Kasumi-1 (cell line): ENCODE results near the gene THUMPD3.

Experiments
- DNase-seq, 2 experiments: peaks; one replicate each; lab custom pipeline; 2025; lab: John Stamatoyannopoulos, UW

The THUMPD3 gene

GRCh38 chr3:9361691-9362388, 1.0 kb upstream of the THUMPD3 start:
- no peak for DNase-seq

DNA sequence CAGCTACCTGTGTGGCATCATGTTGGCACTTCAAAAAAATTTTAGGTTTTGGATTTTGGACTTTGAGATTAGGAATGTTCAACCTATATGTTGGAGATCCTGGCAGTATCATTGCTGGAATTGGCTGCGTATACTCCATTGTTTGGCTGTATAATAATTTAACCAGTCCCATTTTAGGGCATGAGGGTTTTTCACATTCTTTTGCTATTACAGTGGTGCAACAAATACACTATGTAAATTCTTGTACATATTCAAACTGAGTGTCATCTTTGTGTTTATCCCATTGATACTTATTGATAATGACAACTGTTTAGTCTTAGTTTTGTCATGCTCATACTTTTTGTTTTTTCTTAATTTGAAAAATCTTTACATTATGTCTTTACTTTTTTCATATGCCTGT, 6.7 kb downstream of the THUMPD3 start:
- no peak for DNase-seq

GRCh38 chr3:9373465-9373864, 10.6 kb downstream of the THUMPD3 start:
- DNase-seq, result peak; percentile 68 to 75

DNA sequence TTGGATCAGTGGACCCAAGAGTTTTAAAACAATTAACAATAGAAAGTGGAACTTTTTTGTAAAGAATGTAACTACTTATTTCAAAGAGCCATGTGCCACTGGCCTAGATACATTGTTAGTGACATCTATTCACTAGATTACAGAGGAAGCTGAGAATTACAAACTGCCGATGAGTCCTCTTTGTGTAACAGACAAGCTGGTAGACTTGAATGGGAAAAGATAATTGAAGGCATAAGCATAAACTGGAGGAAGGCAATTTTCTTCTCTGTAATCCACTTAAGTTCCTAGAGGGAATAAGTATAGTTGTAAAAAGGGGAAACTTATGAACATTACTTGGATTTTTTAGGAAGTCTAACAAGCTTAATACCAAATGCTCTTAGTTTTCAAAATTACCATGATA, 15.1 kb downstream of the THUMPD3 start:
- no peak for DNase-seq

DNA sequence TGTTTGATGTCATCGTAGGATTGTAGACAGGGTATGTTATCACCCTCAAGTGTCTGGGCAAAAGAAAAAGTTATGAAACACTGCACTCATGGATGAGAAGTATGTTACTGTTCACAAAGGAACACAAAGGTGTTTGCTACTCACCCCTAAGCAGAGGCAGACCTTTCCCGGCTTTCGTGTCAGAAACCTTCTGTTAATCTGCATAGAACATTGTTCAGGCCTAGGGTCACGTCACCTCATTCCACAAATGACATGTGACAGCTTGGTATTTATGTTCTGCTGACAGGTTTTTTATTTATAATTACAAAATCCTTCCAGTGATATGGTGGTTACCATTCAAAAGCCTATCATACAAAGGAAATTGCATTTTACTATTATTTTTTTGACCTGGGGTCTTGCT, 16.5 kb downstream of the THUMPD3 start:
- no peak for DNase-seq

DNA sequence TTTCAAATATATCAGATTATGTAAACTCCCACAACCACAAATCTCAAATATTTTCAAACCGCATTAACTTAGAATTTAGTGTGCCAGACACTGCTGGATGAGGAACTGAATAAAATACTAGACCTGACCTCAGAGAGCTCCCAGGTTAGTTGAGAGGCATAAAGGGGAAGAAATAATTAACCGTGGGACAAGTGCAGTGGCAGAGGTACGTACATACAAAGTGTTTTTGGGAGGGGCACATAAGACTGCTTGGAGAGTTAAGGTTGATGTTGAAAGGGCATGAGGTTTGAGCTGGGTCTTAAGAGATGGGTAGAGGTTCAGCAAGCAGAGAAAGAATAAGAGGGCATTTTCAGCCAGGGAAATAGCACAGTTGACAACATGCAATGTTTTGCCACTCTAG, 17.2 kb downstream of the THUMPD3 start:
- no peak for DNase-seq

DNA sequence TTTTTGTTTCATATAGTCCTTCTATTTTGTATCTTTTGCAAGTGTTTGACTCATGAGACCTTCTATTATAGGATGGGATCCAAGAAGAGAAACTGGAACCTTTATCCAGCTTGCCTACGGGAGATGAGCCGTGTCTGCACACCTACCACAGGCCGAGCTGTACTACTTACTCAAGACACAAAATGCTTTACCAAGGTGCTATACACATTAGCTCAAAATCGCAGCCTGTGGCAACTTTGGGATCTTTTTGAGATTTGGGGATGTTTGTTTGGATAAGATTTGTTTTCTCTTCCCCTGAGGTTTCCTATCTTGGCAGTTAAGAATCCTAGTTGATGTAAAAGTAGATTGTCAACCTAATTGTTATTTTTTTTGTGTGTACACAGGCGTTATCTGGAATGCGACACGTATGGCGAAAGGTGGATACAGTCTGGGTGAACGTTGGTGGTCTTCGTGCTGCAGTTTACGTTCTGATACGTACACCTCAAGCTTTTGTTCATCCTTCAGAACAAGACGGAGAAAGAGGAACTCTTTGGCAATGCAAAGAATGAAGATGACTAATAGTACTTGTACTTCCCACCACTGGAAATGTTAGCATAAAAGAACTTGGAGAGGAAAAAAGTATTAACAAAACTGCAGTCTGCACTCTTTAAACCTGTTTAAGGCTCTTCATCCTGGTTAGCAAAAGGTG, 21.4 kb downstream of the THUMPD3 start:
- peak; percentile 22 to 45 for DNase-seq

DNA sequence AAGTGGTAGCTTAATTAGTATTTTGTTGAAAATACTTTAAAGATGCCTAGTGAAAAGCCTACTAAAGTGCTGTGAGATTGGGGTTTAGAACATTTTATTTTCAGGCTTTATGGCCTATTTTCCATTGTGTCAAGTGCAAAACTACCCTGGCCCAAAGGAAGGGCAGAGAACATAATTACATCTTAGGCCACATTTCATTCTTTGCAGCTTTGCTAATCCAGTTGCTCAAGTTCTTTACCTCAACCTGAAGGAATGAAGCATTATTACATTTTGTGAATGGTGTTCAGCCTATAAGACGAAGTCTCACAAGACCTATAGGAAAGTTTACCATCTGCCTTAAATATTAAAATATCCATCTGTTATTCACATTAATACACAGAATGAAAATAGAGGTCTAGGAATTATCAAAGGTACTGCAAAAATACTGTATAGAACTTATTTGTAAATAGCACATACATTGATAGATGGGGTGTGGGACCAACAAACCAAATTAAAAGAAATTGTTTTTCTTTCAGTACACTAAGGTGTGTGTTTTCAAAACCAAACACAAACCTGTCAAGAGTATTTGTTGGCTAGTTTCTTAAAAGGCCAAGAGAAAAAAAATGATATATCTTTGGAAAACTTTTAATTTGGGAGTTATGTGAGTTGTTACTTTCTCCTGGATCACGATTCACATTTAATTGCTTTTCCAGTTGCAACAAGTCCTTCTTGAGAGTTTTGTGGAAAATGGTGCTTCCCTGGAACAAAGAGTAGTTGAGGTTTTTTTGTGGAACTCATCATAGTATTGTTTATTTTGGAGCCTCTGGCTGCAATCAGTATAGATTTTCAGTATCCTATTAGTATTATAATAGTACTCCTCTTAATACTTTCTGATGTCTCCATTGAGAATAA, 22.6 kb downstream of the THUMPD3 start:
- no peak for DNase-seq

GRCh38 chr3:9386078-9386459, 23.2 kb downstream of the THUMPD3 start:
- DNase-seq, result no peak

DNA sequence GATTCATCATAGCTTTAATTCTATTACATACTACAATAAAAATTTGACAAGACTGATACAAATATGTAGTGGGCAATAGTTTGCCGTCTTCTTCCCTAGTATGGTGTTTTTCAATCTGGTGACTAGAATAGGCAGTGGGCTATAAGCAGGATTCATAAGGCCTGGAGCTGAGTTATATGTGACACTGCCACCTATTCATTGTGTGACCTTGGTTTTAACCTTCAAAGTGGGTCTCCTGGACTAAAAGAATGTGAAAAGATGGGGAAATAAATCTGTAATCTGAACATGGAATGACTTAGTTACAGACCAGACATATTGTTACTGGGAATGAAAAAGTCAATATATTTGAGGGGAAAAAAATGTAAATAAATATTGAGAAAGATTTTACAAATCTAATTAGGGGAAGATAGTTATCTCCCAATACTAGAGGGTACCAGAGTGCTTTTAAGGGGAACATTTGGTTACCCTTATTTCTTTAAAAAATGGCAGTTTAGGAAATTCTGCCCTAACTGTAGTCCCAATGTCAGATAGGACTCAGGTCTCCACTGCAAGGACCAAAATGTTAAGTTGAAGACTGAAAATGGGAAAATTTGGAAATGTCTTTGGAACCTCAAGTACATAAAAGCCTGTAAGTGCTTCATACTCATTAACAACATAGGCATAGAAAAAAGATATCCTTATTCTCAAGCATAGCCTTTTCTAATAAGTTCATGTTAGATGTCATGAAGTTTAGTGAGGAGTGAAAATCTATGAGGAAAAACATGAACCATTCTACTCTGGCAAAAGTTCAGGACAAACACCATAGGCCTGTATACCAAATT, 23.9 kb downstream of the THUMPD3 start:
- DNase-seq, result no peak

- DNase-seq, result no peak
Observed at GRCh38 chr3:9387322-9387655, 24.4 kb downstream of the THUMPD3 start.

- DNase-seq, result no peak
Observed at GRCh38 chr3:9388142-9388541, 25.3 kb downstream of the THUMPD3 start.

- DNase-seq, result no peak
Observed at GRCh38 chr3:9388562-9389272, 25.9 kb downstream of the THUMPD3 start.

DNA sequence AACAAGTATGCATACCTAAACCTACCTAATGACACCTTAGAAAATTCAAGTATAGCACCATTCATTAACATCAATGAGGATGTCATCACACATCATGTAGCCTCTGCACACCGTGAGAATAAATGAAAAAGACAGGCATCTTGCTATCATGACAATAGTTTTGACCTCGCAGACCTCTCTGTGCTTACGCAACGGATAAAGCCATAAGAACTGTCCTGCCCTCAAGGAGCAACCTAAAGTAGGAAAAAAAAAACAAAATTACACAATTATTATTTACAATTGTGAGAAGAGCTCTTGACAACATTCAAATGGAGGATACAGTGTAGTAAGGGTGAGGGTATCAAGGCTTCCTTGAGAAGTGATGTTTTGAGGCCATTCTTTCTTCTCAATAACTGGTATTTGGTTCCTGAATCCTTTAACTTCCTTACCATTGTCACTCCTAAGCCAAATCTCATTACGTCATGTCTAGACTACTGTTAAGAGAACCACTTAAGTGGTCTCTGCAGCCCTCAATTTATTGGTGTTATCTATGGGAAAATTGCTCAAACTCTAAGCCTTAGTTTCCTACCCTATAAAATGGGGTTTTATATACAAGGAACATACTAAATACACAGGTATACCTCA, 27.5 kb downstream of the THUMPD3 start:
- DNase-seq, result no peak

DNA sequence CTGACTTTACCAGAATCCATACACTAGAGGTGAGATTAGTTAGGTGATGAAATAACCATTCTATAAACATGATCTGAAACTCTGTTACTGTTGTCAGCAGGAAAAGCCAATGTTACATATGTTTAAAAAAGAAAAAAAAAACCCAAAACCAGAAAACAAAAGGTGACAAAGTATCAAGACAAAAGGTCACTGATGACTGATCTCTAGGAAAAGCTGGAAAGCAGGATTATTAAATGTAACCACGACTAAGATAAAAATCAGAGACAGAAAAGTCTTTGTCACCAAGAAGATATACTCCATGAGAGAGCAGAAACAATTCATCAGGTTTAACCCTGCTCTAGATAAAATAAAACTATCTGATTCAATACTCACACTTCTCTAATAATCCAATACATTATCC, 29.2 kb downstream of the THUMPD3 start:
- no peak for DNase-seq

- no peak for DNase-seq
Observed at GRCh38 chr3:9395570-9396300, 32.9 kb downstream of the THUMPD3 start.

GRCh38 chr3:9396301-9396631, 33.4 kb downstream of the THUMPD3 start:
- peak; percentile 70 to 79 for DNase-seq

GRCh38 chr3:9396632-9397331, 33.9 kb downstream of the THUMPD3 start:
- DNase-seq, result peak; percentile 94 to 96

GRCh38 chr3:9397332-9397905, 34.6 kb downstream of the THUMPD3 start, which contains the start of gene SETD5:
TSS of gene SETD5 (plus strand) at chr3:9397615. CDS start at chr3:9428939, 31,324 bp downstream.
- peak; percentile 90 to 92 for DNase-seq
